Measurements from ENCODE around the gene LCAT. TPM values are rescaled to one million over a fixed set of nuclear protein-coding genes. Genes with fewer than 3 reads are reported as not detected.

Gene LCAT
- total RNA-seq, 1 experiment from 2014 or later: 17.8 TPM

DNA sequence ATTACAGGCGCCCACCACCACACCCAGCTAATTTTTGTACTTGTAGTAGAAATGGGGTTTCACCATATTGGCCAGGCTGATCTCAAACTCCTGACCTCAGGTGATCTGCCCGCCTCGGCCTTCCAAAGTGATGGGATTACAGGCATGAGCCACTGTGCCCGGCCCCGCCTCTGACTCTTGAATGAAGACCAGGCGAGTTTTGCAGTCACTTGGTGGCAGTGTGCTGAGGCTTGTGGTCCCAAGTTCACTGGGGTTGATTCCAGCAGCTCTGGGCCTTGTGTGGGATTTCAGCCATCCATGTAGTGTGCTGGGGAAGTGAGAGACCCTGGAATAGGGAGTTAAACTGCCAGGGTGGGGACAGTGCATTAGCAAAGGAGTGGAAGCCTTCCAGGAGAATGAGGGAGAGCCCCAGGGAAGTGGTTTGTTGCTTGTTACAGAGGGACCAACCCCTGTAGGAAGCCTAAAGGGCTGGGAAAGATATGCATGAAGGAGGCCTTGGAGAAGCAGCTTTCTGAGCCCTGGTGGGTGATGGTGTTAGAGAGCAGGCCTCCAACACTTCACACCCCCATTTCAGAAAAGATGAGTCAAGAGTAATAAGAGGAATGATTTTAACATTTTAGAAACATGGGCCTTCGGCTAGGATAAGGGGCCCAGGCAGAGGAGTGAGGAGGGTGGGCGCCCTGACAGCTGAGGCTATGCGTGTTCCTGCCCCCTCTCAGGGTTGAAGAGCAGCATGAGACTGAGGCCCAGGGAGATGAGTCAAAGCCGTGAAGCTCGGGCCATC lies 36.3 kb downstream of the LCAT start:
- Histone ChIP-seq H3K79me1 (ENCODE audit: insufficient read depth, low read depth, low read length, poor library complexity, severe bottlenecking) (no peaks in the 10 kb centered on the region), H3K4ac (ENCODE audit: low read depth, low read length) (no peak overlapping the region), H4K5ac (ENCODE audit: insufficient read length, low read depth, low read length) (no peak overlapping the region), H4K91ac (ENCODE audit: insufficient read length, low read depth, low read length) (no peak overlapping the region), H3K23ac (ENCODE audit: insufficient read length, low read depth, low read length) (no peak overlapping the region), H3K23me2 (ENCODE audit: insufficient read length, low read depth, low read length, poor library complexity, severe bottlenecking) (no peaks in the 10 kb centered on the region), H2BK12ac (ENCODE audit: insufficient read length, low read depth, low read length) (no peak overlapping the region), H3K18ac (ENCODE audit: insufficient read length, low read depth, low read length) (no peak overlapping the region), H3T11ph (ENCODE audit: low read length) (no peak overlapping the region), H3K9ac (ENCODE audit: extremely low read depth, insufficient read length, low read length) (no peak overlapping the region), H3K56ac (ENCODE audit: insufficient read length, low read depth, low read length) (no peak overlapping the region), H2BK20ac (ENCODE audit: low read depth, low read length, poor library complexity, severe bottlenecking) (no peak overlapping the region), H3K4me2 (ENCODE audit: insufficient read depth, insufficient read length, low read length) (no peak overlapping the region), H3K27ac (ENCODE audit: insufficient read length, low read depth, low read length) (no peak overlapping the region), H2AFZ (ENCODE audit: low read length) (no peak overlapping the region), H3K27me3 (ENCODE audit: insufficient read depth, low read length) (no peaks in the 10 kb centered on the region), H2BK5ac (ENCODE audit: insufficient read length, low read length) (no peak overlapping the region), H4K8ac (replicated peaks; ENCODE audit: insufficient read length, low read depth, low read length) (no peak overlapping the region), H2BK120ac (ENCODE audit: low read depth, low read length, poor library complexity, severe bottlenecking) (no peak overlapping the region), H3K14ac (ENCODE audit: insufficient read depth, low read length) (no peak overlapping the region), H4K20me1 (ENCODE audit: control insufficient read depth, insufficient read depth, insufficient read length) (no peaks in the 10 kb centered on the region), H2BK15ac (ENCODE audit: low read depth, low read length) (no peak overlapping the region), H3K4me1 (ENCODE audit: insufficient read depth, low read length) (no peaks in the 10 kb centered on the region), H3K79me2 (ENCODE audit: insufficient read depth, low read length) (no peaks in the 10 kb centered on the region), H2AK5ac (ENCODE audit: insufficient read length, low read length) (no peak overlapping the region), H3K9me3 (ENCODE audit: control insufficient read depth, low read depth, low read length) (no peaks in the 10 kb centered on the region)
- Mint-ChIP-seq H3K4me1 (peaks cover 0 to 3% of the 10 kb centered on the region in 2 experiments; a peak in 1 of 4 replicates), H3K27ac (peak overlapping the region; percentile 30 to 59 (median 45); a peak in 5 of 7 replicates), H3K36me3 (ENCODE audit: insufficient read depth in 1 of 3, low read depth in 3 of 3) (peaks cover 10 to 42% (median 31%) of the 10 kb centered on the region in 3 experiments), H3K9me3 (no peaks in the 10 kb centered on the region), H3K4me3 (no peak overlapping the region), H3K27me3 (ENCODE audit: low read depth) (no peaks in the 10 kb centered on the region)
- TF ChIP-seq CTCF (conservative IDR thresholded peaks at IDR 0.05): no peak
- no peak for DNase-seq
- no CpG with 5 or more reads among the region's 11 CpGs for WGBS (ENCODE audit: extremely low coverage, insufficient read length, low lambda C conversion rate)

Data from H9 (cell line).